ENCODE results near the gene SPHK2. TPM values are rescaled to one million over a fixed set of nuclear protein-coding genes. Genes with fewer than 3 reads are reported as not detected.

SPHK2 gene, protein sequence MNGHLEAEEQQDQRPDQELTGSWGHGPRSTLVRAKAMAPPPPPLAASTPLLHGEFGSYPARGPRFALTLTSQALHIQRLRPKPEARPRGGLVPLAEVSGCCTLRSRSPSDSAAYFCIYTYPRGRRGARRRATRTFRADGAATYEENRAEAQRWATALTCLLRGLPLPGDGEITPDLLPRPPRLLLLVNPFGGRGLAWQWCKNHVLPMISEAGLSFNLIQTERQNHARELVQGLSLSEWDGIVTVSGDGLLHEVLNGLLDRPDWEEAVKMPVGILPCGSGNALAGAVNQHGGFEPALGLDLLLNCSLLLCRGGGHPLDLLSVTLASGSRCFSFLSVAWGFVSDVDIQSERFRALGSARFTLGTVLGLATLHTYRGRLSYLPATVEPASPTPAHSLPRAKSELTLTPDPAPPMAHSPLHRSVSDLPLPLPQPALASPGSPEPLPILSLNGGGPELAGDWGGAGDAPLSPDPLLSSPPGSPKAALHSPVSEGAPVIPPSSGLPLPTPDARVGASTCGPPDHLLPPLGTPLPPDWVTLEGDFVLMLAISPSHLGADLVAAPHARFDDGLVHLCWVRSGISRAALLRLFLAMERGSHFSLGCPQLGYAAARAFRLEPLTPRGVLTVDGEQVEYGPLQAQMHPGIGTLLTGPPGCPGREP
- total RNA-seq (21.3 and 22.5 TPM in 2 replicates), polyA plus RNA-seq (18.5 and 25.3 TPM in 2 replicates)

DNA sequence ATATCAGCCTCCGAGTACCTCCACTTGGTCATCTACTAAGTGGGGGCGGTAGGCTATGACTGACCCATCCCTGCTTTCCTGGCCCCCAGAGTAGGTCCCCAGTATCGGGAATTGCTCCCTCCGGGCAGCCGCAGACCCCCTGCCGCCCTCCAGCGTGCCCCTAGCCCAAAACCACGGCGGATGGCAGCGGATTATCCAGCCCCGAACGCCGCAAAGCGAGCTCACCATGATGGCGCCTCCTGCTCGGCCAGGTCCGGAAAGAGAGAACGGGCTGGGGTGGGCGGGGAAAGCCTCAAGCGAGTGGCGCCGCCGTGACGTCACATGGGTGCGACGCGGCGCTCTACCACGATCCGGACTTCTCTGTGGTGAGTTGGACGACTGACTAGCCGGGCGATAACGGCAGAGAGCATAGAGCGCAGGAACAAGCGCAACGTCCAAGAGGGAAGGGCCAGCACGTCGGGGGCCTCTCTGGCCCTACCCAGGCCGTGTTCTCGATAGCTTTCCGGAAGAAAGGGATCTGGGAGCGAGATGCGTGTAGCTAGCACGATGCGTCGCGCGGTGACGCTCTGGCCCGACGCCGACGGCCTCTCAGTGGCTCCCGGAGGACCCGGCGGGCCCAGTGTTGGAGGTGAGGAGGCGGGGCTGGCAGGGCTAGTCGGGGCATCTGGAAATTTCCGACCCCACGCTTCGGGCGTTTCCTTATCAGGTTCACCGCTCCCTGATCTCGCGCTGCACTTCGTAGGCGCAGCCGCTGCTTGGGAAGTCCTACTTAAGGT lies at the start of gene SPHK2, which contains the start of gene RPL18:
TSS of gene SPHK2 (plus strand) at position 591 of the 776 bp plus-strand sequence. CDS start 1,009 bp downstream, outside the sequence.
TSS of gene RPL18 (minus strand) at position 263 of the 776 bp plus-strand sequence. CDS start at position 228, 35 bp downstream.
- Histone ChIP-seq H3K27me3 (no peaks in the 10 kb centered on the region), H3K9me3 (ENCODE audit: low read depth) (no peaks in the 10 kb centered on the region), H3K4me1 (ENCODE audit: low read depth) (peaks cover 15% of the 10 kb centered on the region), H3K4me3 (peak within 1 kb of the TSS; percentile 89), H3K27ac (peak within 1 kb of the TSS; percentile 88), H3K36me3 (peaks cover 26% of the 10 kb centered on the region)
- no peak for TF ChIP-seq CTCF (IDR thresholded peaks at IDR 0.05; ENCODE audit: low read depth, low read length)
- peak; percentile 99 to 100 for DNase-seq (ENCODE audit: low read depth in 1 of 2, low spot score in 1 of 2)

DNA sequence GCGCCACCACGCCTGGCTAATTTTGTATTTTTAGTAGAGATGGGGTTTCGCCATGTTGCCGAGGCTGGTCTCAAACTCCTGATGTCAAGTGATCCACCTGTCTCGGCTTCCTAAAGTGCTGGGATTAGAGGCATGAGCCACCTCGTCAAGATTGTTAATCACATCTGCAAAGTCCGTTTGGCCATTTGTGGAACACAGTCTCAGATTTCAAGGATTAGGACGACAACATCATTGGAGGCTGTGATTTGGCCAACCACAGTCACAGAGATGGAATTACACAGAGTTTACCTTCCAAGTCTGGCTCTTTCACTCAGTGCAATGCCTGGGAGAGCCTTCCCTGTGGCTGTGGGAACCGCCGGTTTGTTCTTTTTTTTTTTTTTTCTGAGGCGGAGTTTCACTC lies 49.5 kb upstream of the SPHK2 start:
- Histone ChIP-seq H3K27ac (no peak overlapping the region), H3K4me1 (ENCODE audit: low read depth) (peaks cover 5% of the 10 kb centered on the region), H3K27me3 (no peaks in the 10 kb centered on the region), H3K4me3 (no peak overlapping the region), H3K9me3 (ENCODE audit: low read depth) (no peaks in the 10 kb centered on the region), H3K36me3 (no peaks in the 10 kb centered on the region)
- DNase-seq (ENCODE audit: low read depth in 1 of 2, low spot score in 1 of 2) = peak in 1 of 2 donors; percentile 24
- no peak for TF ChIP-seq CTCF (IDR thresholded peaks at IDR 0.05; ENCODE audit: low read depth, low read length)

DNA sequence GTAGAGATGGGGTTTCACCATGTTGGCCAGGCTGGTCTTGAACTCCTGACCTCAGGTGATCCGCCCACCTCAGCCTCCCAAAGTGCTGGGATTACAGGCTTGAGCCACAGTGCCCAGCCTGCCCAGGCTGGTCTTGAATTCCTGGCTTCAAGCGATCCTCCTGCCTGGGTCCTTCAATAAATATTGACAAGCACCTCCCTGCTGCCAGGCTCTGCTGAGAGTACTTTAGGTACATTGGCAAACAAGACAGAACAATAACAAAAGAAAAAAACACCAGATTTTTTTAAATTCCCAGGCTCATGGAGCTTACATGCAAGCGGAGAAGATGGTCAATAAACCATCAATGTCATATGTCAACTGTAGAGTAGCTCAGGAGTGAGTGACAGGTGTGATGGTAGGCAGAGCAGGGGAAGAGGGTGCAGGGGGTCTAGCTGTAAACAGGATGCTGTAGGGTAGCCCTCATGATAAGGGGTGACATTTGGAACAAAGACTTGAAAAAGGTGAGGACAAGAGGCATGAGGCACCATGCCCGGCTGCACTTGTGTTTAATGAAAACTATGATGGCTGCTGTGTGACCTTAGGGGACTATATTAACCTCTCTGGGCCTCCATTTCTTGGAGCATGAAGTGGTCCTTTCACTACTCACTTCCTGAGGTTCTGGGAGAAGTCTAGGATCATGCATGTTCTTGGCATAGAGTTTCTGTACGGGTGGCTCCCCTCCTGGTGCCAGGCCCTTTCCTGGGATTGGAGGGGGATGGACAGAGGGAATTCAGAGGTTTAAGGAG lies 47.7 kb upstream of the SPHK2 start:
- no peak overlapping the region for H3K4me3 ChIP-seq
- peaks cover 5% of the 10 kb centered on the region for H3K4me1 ChIP-seq (ENCODE audit: low read depth)
- H3K9me3 ChIP-seq (ENCODE audit: low read depth) = no peaks in the 10 kb centered on the region
- no peak for TF ChIP-seq CTCF (IDR thresholded peaks at IDR 0.05; ENCODE audit: low read depth, low read length)
- no peak for DNase-seq (ENCODE audit: low read depth in 1 of 2, low spot score in 1 of 2)
- H3K27ac ChIP-seq = no peak overlapping the region
- no peaks in the 10 kb centered on the region for H3K36me3 ChIP-seq
- H3K27me3 ChIP-seq = no peaks in the 10 kb centered on the region

DNA sequence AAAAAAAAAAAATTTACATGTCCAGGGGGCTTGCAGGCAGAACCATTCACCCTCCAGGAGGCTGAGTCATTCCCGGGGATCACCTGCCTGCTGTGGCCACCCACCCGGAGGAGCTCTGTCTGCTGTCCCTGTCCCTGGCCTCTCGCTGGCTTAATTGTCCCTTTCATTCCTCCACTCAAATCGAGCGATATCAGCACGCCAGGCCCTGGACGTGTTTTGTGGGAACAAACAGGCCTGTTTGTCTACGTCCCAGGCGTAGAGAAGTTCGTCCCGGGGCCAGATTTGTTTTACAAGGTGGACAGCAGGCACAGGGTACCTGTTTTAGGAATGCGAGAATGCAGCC lies 46.2 kb upstream of the SPHK2 start:
- TF ChIP-seq CTCF (IDR thresholded peaks at IDR 0.05; ENCODE audit: low read depth, low read length) = no peak
- DNase-seq (ENCODE audit: low read depth in 1 of 2, low spot score in 1 of 2) = no peak
- no peaks in the 10 kb centered on the region for H3K27me3 ChIP-seq
- H3K4me3 ChIP-seq = no peak overlapping the region
- H3K4me1 ChIP-seq (ENCODE audit: low read depth) = peaks cover 5% of the 10 kb centered on the region
- no peaks in the 10 kb centered on the region for H3K36me3 ChIP-seq
- no peak overlapping the region for H3K27ac ChIP-seq
- no peaks in the 10 kb centered on the region for H3K9me3 ChIP-seq (ENCODE audit: low read depth)

All from cardiac muscle cell (in vitro differentiated cells and primary cell).